ENCODE data around the gene PSMC3. TPM values are rescaled to one million over a fixed set of nuclear protein-coding genes. Genes with fewer than 3 reads are reported as not detected.

The PSMC3 gene
- total and polyA plus RNA-seq, 2 donors = 60.1 to 177 TPM

GRCh38 chr11:47413908-47414684 lies 12.1 kb downstream of the PSMC3 start:
- H3K4me1 ChIP-seq (ENCODE audit: insufficient read depth) = peaks cover 3% of the 10 kb centered on the region

GRCh38 chr11:47413351-47413750 lies 12.9 kb downstream of the PSMC3 start:
- no peak overlapping the region for H3K4me3 ChIP-seq (ENCODE audit: low read depth, low read length)
- no peak overlapping the region for H3K27ac ChIP-seq (ENCODE audit: low read depth)
- peaks cover 3% of the 10 kb centered on the region for H3K4me1 ChIP-seq (ENCODE audit: insufficient read depth)
- no peak for DNase-seq (ENCODE audit: extremely low spot score)
- 81% methylated on average over 13 of the region's 13 CpGs for WGBS
- H3K36me3 ChIP-seq (ENCODE audit: insufficient read depth) = no peaks in the 10 kb centered on the region

More at GRCh38 chr11:47413908-47414684, 12.1 kb downstream of the PSMC3 start:
- H3K4me3 ChIP-seq (ENCODE audit: low read depth, low read length) = no peak overlapping the region
- no peak for DNase-seq (ENCODE audit: extremely low spot score)
- H3K27ac ChIP-seq (ENCODE audit: low read depth) = no peak overlapping the region
- no peaks in the 10 kb centered on the region for H3K36me3 ChIP-seq (ENCODE audit: insufficient read depth)
- 61% methylated on average over 16 of the region's 16 CpGs for WGBS

- Histone ChIP-seq H3K27ac (ENCODE audit: low read depth) (no peak overlapping the region), H3K36me3 (ENCODE audit: insufficient read depth) (no peaks in the 10 kb centered on the region), H3K4me1 (ENCODE audit: insufficient read depth) (peaks cover 6% of the 10 kb centered on the region), H3K4me3 (ENCODE audit: low read depth, low read length) (no peak overlapping the region)
- DNase-seq (ENCODE audit: extremely low spot score) = no peak
- 81% methylated on average over 12 of the region's 12 CpGs for WGBS
These were observed 14.1 kb downstream of the PSMC3 start for GRCh38 chr11:47411884-47412746.

GRCh38 chr11:47410370-47411264 lies 15.6 kb downstream of the PSMC3 start:
- Histone ChIP-seq H3K4me1 (ENCODE audit: insufficient read depth) (peaks cover 5% of the 10 kb centered on the region), H3K36me3 (ENCODE audit: insufficient read depth) (no peaks in the 10 kb centered on the region), H3K27ac (ENCODE audit: low read depth) (no peak overlapping the region), H3K4me3 (ENCODE audit: low read depth, low read length) (no peak overlapping the region)
- no peak for DNase-seq (ENCODE audit: extremely low spot score)
- 79% methylated on average over 12 of the region's 12 CpGs for WGBS

- H3K27ac ChIP-seq (ENCODE audit: low read depth) = peak overlapping the region; percentile 76
- H3K36me3 ChIP-seq (ENCODE audit: insufficient read depth) = no peaks in the 10 kb centered on the region
- H3K4me1 ChIP-seq (ENCODE audit: insufficient read depth) = peaks cover 3% of the 10 kb centered on the region
- H3K4me3 ChIP-seq (ENCODE audit: low read depth, low read length) = peak overlapping the region; percentile 69
- DNase-seq (ENCODE audit: extremely low spot score) = no peak
- WGBS = 64% methylated on average over 31 of the region's 31 CpGs
These were observed 16.5 kb downstream of the PSMC3 start for GRCh38 chr11:47409440-47410369.

- H3K36me3 ChIP-seq (ENCODE audit: insufficient read depth) = no peaks in the 10 kb centered on the region
- H3K4me3 ChIP-seq (ENCODE audit: low read depth, low read length) = peak overlapping the region; percentile 69
- peaks cover 3% of the 10 kb centered on the region for H3K4me1 ChIP-seq (ENCODE audit: insufficient read depth)
- WGBS = 3% methylated on average over 49 of the region's 50 CpGs
- peak overlapping the region; percentile 76 for H3K27ac ChIP-seq (ENCODE audit: low read depth)
- peak; percentile 26 for DNase-seq (ENCODE audit: extremely low spot score)
These were observed 17.4 kb downstream of the PSMC3 start for GRCh38 chr11:47408598-47409439.

GRCh38 chr11:47407746-47408590 lies 18.3 kb downstream of the PSMC3 start, which contains the start of gene SLC39A13:
Gene SLC39A13 (plus strand): TSS chr11:47408590. CDS start chr11:47410095, 1,505 bp downstream.
- Histone ChIP-seq H3K4me3 (ENCODE audit: low read depth, low read length) (peak within 1 kb of the TSS; percentile 69), H3K36me3 (ENCODE audit: insufficient read depth) (no peaks in the 10 kb centered on the region), H3K27ac (ENCODE audit: low read depth) (peak within 1 kb of the TSS; percentile 93), H3K4me1 (ENCODE audit: insufficient read depth) (peaks cover 3% of the 10 kb centered on the region)
- peak; percentile 87 for DNase-seq (ENCODE audit: extremely low spot score)
- 3% methylated on average over 70 of the region's 70 CpGs for WGBS

GRCh38 chr11:47406896-47407745 lies 19.1 kb downstream of the PSMC3 start:
- no peak for DNase-seq (ENCODE audit: extremely low spot score)
- H3K36me3 ChIP-seq (ENCODE audit: insufficient read depth) = no peaks in the 10 kb centered on the region
- WGBS = 55% methylated on average over 12 of the region's 12 CpGs
- H3K4me3 ChIP-seq (ENCODE audit: low read depth, low read length) = peak overlapping the region; percentile 69
- peaks cover 3% of the 10 kb centered on the region for H3K4me1 ChIP-seq (ENCODE audit: insufficient read depth)
- peak overlapping the region; percentile 93 for H3K27ac ChIP-seq (ENCODE audit: low read depth)

GRCh38 chr11:47403571-47403970 lies 22.7 kb downstream of the PSMC3 start:
- Histone ChIP-seq H3K27ac (ENCODE audit: low read depth) (no peak overlapping the region), H3K36me3 (ENCODE audit: insufficient read depth) (no peaks in the 10 kb centered on the region), H3K4me3 (ENCODE audit: low read depth, low read length) (no peak overlapping the region), H3K4me1 (ENCODE audit: insufficient read depth) (peaks cover 3% of the 10 kb centered on the region)
- WGBS = 76% methylated on average over 3 of the region's 3 CpGs
- no peak for DNase-seq (ENCODE audit: extremely low spot score)

- DNase-seq (ENCODE audit: extremely low spot score) = no peak
- Histone ChIP-seq H3K4me1 (ENCODE audit: insufficient read depth) (peaks cover 3% of the 10 kb centered on the region), H3K36me3 (ENCODE audit: insufficient read depth) (no peaks in the 10 kb centered on the region), H3K4me3 (ENCODE audit: low read depth, low read length) (no peak overlapping the region), H3K27ac (ENCODE audit: low read depth) (no peak overlapping the region)
- WGBS = 78% methylated on average over 4 of the region's 4 CpGs
These were observed 23.1 kb downstream of the PSMC3 start for GRCh38 chr11:47403135-47403534.
